ENCODE measurements around the gene USP6NL.
"Not testable (repeated sequence)": the region's sequence is repeated elsewhere in the genome, so short reads cannot be mapped to it uniquely, and the experiment has no call there.

Gene USP6NL
- 2.3 to 5.1 (median 3.8) reads per million in 4 experiments for total RNA-seq

DNA sequence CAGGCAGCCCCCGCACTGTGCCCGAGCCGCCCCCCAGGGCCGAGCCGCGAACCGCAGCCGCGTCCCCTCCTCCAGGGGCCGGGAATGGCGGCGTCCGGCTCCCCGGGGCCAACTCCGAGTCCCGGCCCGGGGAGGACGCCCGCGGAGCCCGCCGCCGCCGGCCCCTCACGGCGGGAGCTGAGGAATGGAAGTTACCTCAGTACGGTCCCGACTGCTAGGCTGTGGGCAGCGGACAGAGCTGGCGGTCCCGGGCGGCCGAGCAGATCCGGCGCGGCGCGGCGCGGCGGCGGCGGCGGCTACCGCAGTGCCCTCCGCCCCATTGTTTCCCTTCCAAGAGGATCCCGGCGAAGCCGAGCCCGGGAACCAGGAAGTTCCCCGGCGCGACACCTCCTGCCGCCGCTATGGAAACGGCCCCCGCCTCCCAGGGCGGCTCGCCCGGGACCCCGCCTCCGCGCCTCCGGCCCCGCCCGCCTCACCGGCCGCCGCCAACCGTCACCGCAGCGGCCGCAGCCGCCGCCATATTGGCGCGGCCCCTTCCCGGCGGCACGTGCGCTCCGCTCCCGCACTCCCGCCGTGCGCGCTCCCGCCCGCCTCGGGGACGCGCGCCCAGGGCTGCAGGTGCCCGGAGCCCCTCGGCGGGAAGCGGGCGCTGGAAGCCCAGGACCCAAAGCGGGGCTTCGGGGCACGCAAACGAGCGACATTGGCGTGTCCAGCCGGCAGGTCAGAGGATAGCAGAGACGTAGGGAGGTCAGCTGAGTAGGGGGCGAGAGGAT, at the start of gene USP6NL:
Gene USP6NL (minus strand): TSS at position 403 of the 773 bp plus-strand sequence. CDS start 14,016 bp downstream, outside the sequence.
- peak; percentile 54 for DNase-seq

DNA sequence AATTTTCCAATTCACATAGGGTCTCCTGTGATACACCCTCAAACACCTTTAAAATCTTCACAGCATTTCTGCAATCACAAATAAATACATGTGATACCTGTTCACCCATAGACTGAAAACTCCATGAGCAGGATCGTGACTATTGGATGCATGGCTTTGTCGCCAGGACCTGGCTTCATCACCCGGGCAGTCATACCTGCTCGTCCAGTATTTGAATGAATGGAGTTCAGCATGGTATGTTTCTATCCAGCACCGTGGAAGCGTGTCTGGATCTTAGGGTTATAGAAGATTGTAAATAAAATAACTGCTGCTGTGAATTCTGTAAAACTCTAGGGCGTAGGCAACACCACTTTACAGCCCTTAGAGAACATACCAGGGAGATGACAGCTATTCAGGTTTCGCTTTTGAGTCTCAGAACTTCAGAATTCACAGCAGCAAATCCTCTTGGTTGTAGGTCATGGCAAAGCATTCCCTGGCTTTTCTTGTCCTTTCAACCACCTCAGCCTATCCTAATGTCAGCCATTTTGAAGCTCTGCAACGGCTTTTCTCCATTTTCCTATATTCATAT, 47.4 kb upstream of the USP6NL start:
- DNase-seq, result no peak

DNA sequence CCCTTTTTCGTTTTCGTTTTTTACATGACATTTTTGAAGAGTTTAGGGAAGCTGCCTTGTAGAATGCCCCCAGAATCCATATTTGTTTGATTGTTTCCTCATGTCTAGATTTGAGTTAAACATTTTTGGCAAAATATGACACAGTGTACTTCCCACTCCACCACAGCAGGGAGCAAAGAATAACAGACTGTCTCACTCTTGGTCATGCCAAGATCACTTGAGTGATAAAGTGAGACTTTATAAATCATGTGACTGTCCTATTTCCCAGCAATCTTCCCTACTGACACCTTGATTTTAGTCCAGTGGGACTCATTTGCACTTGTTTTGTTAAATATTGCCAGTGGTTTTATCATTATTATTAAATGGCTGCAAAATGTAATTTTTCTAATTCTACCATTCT, 44.4 kb upstream of the USP6NL start:
- no peak for DNase-seq

DNA sequence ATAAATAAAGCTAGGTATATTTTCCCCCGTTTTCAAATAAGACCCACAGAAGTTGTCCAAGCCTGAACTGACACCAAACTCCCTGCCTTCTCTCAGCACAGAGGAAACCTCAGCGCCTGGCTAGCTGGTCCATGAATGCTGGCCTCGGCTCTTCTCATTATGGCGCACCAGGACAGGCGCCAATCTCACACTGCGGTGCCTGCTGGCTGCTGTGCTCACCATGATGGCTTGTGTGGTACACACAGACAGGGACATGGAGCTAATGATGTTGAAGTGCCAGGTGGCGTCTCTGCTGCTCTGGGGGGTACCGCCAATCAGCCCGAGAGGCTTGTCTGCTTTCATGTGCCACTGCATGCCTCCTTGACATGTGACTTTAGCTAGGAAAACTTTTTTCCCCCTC, 43.2 kb upstream of the USP6NL start:
- DNase-seq, result no peak

DNA sequence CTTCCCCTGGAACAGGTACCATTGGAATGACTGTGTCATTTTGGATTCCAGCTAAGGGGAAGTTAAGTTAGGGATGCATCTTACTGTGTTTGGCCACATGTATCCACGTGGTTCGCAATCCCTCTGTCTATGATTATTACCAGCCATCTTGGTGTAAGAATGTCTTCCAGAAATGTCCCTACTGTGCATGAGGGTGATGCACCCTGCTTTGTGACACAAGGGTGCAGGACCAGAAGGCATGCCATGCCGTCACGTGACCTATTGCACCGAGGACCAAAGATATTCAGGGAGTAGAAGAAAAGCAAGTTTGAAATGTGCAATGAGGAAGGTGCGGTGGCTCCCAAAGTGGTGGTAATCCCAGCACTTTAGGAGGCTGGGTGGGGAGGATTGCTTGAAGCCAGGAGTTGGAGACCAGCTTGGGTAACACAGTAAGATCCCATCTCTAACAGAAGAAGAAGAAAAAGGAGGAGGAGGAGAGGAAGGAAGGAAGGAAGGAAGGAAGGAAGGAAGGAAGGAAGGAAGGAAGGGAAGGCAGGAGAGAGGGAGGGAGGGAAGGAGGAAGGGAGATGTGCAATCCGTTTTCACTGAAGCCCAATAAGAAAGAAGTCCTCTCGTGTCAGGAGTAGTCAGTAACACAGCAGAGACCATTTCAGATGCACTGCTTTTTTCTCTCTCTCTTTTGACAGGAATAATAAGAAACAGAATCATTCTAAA, 42.5 kb upstream of the USP6NL start:
- no peak for DNase-seq

DNA sequence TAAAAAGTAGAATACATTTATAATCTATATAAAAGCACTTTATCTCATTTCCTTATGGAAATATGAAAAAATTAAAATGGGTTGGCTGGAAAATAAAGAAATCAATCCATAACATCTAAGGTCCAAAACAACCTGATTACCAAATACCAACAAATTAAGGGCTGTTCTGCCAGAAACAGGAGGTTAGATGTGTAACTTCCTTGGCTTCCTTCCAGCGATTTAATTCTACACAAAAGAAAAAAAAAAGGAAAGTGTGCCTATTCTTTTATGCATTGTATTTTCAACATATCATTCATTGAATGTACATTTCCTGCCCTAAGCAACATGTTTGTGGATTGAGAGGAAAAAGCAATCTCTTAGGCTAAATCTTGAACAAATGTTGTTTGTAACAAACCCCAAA, 36.2 kb upstream of the USP6NL start:
- no peak for DNase-seq

DNA sequence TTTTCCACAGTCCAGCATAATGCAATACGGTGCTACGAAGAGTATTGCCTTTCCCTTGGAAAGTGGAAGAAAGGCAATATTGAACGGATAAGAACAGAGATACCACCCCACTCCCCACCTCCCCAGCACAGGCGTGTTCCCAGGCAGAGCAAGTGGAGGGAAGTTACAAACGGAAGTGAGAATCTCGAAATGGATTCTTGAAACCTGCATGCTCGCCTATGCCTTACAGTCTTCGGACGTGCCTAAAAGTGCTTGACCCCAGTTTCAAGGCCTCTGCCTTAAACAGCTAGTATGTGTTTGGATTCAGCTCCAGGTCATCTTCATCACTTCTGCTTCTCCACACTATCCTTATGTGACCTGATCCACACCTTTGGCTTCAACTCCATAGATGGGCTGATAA, 35.0 kb upstream of the USP6NL start:
- no peak for DNase-seq

DNA sequence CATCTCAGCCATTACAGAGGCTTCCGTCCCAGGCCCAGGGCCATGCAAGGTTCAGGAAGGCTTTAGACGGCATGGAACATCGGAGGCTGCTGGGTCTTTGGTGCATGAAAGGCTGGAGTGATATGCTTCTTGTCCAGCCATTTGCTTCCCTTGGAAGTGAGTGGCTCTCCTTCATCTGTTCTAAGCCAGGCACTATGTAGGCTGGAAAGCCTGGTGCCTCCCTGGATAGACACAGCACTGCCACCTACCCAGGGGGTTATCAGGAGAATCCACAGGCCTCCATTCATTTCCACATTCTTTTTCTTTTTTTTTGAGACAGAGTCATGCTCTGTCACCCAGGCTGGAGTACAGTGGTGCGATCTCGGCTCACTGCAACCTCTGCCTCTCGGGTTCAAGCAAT, 31.6 kb upstream of the USP6NL start:
- DNase-seq, result no peak

DNA sequence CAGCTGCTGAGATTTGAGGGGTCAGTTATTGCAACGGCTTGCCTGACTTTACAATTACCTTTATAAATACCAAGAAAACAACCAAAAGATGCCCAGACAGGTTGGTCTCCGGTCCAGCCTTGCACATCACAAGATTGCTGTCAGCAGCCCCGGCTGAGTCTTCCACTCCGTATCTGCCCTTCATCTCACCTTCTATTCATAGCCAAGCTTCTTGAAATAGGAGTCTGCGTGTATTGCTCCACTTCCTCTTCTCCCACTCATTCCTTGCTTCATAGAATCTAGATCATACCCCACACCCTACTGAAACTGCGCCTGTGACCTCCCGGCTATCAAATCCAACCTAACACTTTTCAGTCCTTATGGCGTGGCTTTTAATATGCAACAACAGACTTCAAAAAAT, 31.1 kb upstream of the USP6NL start:
- DNase-seq, result no peak

DNA sequence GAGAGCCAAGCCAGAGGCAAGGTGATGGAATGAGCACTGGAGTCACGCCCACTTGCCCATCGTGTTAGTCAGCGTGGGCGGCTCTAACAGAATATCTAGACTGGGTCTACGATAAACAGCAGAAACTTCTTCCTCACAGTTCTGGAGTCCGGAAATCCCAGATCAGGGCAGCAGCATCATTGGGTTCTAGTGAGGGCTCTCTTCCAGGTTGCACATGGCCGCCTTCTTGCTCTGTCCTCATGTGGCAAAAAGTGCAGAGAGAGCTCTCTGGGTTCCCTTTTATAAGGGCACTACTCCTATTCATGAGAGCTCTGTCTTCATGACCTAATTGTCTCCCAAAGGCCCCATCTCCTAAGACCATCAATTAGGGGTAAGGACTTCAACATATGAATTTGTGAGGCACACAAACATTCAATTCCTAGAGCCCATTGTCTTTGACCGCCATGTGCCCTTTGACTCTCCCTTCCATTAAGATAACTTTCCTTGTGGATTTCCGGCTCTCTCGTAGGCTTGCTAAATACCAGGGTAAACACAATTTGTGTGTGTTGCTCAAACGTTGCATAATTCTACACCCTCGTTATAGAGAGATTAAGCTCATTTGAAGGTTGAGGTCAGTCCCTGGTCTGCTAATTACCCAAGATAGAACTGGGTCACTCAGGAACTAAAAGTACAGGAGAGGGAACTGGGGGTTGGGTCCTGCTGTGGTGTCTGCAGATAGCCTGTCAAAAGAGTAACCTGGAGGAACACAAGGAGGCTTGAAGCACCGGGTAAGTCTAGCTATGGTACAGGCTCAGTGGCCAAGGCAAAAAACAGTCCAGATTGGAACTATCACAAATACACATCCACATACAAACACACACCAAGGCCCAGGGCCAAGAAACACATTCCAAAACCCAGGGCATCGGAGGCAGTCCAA, 28.7 kb upstream of the USP6NL start:
- DNase-seq, result no peak

DNA sequence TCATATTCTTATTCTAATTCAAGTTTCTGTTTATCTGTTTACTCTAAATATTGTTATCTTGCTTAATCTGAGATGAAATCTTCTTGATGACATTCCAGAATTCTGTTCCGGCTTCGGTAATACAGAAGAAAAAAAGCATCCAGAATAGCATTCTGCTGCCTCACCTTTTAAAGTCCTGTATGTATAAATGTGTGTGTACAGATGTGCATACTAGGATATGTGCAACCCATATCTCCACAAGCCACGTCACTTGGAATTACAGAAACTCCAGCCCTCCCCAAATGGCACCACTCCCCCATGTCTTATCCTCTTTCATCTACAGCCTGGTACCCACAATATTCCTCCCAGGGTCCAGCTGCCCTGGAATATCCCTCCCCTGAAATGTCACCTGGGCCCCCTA, 27.9 kb upstream of the USP6NL start:
- no peak for DNase-seq

DNA sequence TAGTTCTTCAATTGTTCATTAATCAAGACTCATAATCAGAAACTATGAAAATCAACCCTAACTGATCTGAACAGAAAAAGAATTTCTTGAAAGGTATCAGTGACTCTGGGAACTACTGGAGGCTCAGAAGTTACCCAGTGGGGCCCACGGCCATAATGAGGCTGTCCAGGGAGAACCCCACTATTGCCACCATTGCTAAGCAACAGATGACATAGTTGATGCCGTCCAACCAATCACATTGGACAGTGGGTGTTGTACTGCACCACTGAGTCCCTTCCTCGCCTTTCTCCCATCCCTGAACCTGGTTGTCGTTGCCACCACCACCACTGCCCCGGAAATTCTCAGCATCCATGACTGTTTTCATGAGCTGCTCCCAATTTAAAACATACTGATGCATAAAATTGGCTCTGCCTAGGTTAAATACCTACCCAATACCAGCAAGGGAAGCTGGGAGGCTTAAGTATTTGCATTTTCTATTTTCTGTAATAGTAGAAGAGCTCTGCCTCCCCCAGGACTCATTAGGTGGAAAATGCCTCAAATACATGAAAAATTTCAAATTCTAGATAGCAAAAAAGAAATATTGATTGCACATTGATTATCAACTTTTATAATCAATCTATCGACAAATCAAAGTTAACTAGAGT, 26.7 kb upstream of the USP6NL start:
- no peak for DNase-seq

DNA sequence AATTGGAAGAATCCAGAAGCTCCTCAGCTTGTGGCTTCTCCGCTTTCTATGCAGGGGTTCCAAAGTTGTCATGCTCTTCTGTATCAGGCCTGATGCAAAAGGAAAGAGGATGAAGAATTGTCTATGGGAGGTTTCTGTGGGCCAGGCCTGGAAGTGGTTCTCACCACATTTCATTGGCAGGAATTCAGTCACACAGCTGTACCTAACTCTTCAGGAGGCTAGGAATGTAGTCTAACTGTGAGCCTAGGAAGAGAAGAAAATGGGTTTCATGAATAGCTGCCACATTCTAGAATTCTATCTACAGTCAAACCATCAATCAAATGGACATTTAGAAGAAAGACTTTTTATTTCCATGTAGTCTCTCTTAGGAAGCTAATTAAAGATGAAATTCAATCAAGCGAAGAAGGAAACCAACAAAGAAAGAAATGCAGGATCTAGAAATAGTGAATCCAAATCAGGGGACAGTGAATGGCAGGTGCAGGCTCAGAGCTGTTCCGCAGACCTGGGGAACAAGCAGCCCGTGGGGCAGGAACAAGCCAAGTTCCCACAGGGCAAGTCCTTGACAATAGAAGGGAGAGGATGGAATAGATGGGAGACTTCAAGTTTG, 25.4 kb upstream of the USP6NL start:
- DNase-seq, result no peak

DNA sequence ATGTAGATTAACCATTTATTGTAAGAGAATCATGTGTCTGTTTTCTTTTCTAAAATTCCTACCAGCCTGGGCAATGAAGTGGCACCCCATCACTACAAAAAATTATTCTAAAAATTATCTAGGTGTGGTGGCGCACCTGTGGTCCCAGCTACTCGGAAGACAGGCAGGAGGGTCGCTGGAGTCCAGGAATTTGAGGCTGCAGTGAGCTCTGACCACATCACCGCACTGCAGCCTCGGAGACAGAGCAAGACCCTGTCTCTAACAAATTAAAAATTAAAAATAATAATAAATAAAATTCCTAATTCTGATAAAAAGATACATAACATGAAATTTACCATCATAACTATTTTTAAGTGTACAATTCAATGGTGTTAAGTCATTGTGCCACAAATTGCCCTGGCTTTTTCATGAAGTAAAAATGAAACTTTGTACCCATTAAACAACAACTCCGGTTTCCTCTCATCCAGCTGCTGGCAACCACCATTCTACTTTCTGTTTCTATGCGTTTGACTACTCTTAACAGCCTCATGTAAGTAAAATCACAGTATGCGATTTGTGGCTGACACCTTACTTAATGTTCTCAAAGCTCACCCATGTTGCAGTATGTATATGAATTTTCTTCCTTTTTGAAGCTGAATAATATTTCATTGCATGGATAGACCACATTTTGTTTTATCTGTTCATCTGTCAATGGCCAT, 20.6 kb upstream of the USP6NL start:
- no peak for DNase-seq

DNA sequence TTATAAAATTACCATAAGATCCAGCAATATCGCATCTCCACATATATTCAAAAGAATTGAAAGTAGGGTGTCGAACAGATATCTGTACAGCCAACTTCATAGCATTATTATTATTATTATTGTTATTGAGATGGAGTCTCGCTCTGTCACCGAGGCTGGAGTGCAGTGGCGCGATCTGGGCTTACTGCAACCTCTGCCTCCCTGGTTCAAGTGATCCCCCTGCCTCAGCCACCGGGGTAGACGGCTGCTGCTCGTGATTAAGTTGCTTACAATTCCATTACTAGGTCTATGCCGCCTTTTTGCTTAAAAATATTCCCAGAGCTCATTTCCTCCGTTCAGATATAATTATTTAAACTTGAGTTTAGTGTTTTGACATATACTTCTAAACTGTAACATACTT, 19.8 kb upstream of the USP6NL start:
- no peak for DNase-seq

DNA sequence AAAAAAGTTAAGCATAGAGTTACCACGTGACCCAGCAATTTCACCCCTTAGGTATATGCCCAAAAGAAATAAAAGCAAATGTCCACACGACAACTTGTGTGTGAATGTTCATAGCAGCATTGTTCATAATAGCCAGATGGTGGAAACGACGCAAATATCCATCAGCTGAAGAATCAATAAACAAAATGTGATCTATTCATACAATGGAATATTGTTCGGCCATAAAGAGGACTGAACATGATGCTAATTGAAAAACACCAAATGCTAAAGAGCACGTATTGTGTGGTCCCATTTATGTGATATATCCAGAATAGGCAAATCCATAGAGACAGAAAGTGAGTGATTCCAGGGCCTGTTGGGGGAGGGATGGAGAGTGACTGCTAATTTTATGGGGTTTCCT, 18.3 kb upstream of the USP6NL start:
- no peak for DNase-seq

DNA sequence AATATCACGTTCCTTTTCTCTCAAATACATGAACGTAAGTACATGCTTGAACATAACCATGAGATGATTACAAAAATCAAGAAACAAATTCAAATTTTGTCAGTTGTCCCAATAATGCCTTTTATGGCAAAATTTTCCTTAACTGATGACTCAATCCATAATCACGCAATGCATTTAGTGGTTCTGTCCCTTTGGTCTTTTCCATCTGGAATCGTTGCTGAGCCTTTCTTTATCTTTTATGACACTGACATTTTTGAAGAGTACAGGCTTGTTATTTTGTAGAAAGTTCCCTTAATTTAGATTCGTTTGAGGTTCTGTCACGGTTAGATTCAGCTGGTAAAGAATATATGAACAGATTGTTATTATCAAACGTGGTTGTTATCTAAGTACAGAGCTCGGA, 16.5 kb upstream of the USP6NL start:
- DNase-seq, result not testable (repeated sequence)

DNA sequence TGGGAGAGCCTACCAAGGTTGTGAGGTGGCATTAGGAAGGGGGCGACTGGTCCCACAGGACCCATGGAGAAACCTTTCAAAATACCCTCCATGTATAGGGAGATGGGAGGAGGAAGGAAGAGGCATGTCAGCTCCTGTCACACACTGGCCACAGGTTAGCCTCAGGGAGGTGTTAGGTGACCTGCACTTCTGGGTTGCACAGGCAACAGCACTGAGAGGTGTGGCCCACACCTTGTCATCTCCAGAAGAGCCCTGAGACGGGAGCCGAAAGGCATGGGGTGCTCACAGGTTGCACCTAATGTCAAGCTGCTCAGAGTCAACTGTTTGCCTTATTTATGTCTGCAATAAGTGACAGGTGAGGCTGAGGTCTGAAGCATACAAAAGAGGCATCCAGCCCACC, 14.6 kb upstream of the USP6NL start:
- no peak for DNase-seq

DNA sequence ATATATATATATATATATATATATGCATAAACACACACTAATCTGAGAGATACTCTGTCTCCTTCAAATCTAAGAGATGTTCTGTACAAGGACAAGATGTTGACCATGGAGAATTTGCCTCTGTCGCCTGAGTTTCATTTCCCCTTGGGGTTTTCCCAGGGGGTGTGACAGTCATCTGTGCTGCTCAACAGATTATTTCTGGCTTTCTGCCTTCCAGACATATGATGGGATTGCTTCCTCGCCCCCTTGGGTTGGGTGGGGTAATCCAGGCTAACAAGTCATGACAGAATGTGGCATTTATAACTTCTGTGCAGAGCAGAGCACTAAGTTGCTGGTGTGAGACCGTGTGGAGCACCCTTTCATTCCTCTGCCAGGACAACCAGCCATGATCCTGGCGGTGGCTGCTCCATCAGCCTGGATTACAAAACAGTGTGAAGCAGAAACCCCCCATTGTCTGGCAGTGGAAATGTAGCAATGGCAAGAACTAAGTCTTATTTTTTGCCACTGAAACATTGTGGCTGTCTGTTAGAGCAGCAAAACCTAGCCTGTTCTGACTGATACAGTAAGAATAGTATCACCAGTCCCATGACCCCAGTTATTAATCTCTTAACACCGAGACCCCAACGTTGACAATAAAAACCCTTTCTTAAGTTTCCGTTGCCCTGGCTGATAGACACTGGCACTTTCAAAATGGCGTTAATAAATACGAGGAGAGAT, 13.7 kb upstream of the USP6NL start:
- no peak for DNase-seq

DNA sequence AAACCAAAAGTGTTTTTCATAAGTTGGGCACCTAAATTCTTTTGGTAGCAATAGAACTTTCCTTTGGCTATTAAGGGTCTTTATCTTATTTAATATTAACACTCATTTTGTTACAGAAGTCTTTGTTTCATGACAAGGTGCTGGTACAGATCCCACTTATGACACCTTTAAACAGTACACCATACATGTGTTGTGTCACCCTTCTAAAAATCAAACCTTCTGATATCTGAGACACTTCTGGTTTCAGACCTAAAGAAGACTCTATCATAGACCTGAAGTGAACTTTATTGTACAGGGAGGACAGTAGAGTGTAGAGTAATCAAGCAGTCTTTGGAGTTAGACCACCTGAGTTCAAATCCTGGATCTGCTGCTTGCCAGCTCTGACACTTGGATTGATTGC, 5.8 kb upstream of the USP6NL start:
- no peak for DNase-seq

DNA sequence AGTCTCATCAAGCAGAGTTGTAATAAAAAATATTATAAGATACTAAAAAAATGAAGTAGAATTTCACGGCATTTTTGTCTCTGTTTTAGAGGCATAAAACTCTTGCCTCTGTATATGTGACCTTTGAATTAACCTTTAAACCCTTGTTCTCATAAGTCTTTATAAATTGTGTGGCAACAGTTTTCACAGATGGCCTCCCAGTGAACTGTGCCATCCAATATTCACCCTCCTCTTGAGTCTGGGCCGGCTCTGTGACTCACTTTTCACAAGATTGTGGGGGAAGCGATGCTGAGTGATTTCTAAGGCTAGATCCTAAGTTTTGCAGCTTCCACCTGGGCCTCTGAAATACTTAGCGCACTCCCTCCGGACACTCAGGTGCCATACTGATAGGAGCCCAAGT, 4.6 kb upstream of the USP6NL start:
- no peak for DNase-seq
